ENCODE data around the gene SIRPA. TPM values are rescaled to one million over a fixed set of nuclear protein-coding genes. Genes with fewer than 3 reads are reported as not detected.
"Not testable (repeated sequence)": the region's sequence is repeated elsewhere in the genome, so short reads cannot be mapped to it uniquely, and the experiment has no call there.

Gene SIRPA
- total RNA-seq, 1 donor from 2014 or later, result 15.1 TPM

GRCh38 chr20:1908191-1908590, 13.0 kb downstream of the SIRPA start:
- ATAC-seq, result no peak

- no peak for ATAC-seq
Measured at GRCh38 chr20:1909097-1909496, 13.9 kb downstream of the SIRPA start.

GRCh38 chr20:1911536-1911935, 16.3 kb downstream of the SIRPA start:
- ATAC-seq, result no peak

GRCh38 chr20:1912053-1912452, 16.8 kb downstream of the SIRPA start:
- peak; percentile 83 for ATAC-seq

GRCh38 chr20:1912646-1913045, 17.4 kb downstream of the SIRPA start:
- peak; percentile 80 for ATAC-seq

GRCh38 chr20:1915233-1915632, 20.0 kb downstream of the SIRPA start:
- not testable (repeated sequence) for ATAC-seq

GRCh38 chr20:1915725-1916124, 20.5 kb downstream of the SIRPA start:
- no peak for ATAC-seq

- ATAC-seq, result no peak
Measured at GRCh38 chr20:1917786-1918185, 22.6 kb downstream of the SIRPA start.

- no peak for ATAC-seq
Measured at GRCh38 chr20:1918491-1919165, 23.4 kb downstream of the SIRPA start.

- ATAC-seq, result no peak
Measured at GRCh38 chr20:1920252-1920651, 25.0 kb downstream of the SIRPA start.

GRCh38 chr20:1920826-1921225, 25.6 kb downstream of the SIRPA start:
- ATAC-seq, result no peak

- not testable (repeated sequence) for ATAC-seq
Measured at GRCh38 chr20:1921985-1922384, 26.8 kb downstream of the SIRPA start.

GRCh38 chr20:1922786-1923185, 27.6 kb downstream of the SIRPA start:
- ATAC-seq, result no peak

- ATAC-seq, result no peak
Measured at GRCh38 chr20:1924910-1925861, 30.0 kb downstream of the SIRPA start.

GRCh38 chr20:1926237-1926636, 31.0 kb downstream of the SIRPA start:
- no peak for ATAC-seq

GRCh38 chr20:1927217-1927616, 32.0 kb downstream of the SIRPA start:
- ATAC-seq, result no peak

GRCh38 chr20:1928154-1928553, 32.9 kb downstream of the SIRPA start:
- no peak for ATAC-seq

GRCh38 chr20:1928782-1929181, 33.6 kb downstream of the SIRPA start:
- ATAC-seq, result no peak

- no peak for ATAC-seq
Measured at GRCh38 chr20:1929460-1929859, 34.3 kb downstream of the SIRPA start.

GRCh38 chr20:1930165-1930564, 35.0 kb downstream of the SIRPA start:
- no peak for ATAC-seq

GRCh38 chr20:1931830-1932229, 36.6 kb downstream of the SIRPA start:
- no peak for ATAC-seq

- no peak for ATAC-seq
Measured at GRCh38 chr20:1932971-1933370, 37.8 kb downstream of the SIRPA start.

- ATAC-seq, result no peak
Measured at GRCh38 chr20:1933465-1933870, 38.3 kb downstream of the SIRPA start.

- ATAC-seq, result no peak
Measured at GRCh38 chr20:1934156-1934555, 38.9 kb downstream of the SIRPA start.
